Measurements from ENCODE around the gene MYOCD. TPM values are rescaled to one million over a fixed set of nuclear protein-coding genes. Genes with fewer than 3 reads are reported as not detected.

MYOCD gene
- total RNA-seq, 1 experiment from 2014 or later: not detected

DNA sequence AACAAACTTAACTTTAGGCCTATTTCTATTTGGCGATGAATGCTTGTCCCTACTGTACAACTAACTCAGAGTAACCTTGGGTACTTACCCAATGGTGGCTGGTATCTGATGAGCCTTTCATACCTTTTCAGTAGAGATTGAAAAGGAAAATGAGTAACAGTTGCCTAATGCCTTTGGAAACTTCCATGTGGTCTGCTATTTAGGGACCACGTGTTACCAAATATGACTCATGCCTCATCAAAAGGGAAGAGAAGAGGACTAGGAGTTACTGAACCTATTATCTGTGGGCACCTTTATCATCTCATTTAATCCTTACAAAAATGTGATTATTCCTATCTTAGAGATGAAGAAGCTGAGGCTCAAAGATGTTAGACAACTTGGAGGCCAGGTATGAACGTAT is 8.1 kb downstream of the MYOCD start:
- DNase-seq (ENCODE audit: low read depth, low spot score) (no peak), ATAC-seq (no peak)
- Histone ChIP-seq H3K27ac (ENCODE audit: low read length) (no peak overlapping the region), H3K4me1 (ENCODE audit: control insufficient read depth, insufficient read depth, low read length) (no peaks in the 10 kb centered on the region), H3K36me3 (ENCODE audit: control insufficient read depth, insufficient read depth, low read length) (no peaks in the 10 kb centered on the region), H3K9me3 (ENCODE audit: control insufficient read depth, insufficient read depth, low read depth, low read length) (no peaks in the 10 kb centered on the region), H3K4me3 (ENCODE audit: low read depth in 2 of 2, low read length in 2 of 2) (no peak overlapping the region), H3K27me3 (ENCODE audit: control insufficient read depth, insufficient read depth, low read length) (no peaks in the 10 kb centered on the region)
- ChIA-PET POLR2A (no interaction called here), CTCF (no interaction called here)
- intact Hi-C loops (cut with micrococcal nuclease; ENCODE audit: unreplicated experiment) (no loop called here), in situ Hi-C loops (cut with HindIII; ENCODE audit: low pct_unique_long_range_greater_than_20kb, low sequenced_read_pairs) (no loop called here)
- no TSS peak for BruUV-seq (replicated peaks)
- TF ChIP-seq TCF7L2 (IDR thresholded peaks at IDR 0.05; ENCODE audit: low read depth, low read length): no peak

DNA sequence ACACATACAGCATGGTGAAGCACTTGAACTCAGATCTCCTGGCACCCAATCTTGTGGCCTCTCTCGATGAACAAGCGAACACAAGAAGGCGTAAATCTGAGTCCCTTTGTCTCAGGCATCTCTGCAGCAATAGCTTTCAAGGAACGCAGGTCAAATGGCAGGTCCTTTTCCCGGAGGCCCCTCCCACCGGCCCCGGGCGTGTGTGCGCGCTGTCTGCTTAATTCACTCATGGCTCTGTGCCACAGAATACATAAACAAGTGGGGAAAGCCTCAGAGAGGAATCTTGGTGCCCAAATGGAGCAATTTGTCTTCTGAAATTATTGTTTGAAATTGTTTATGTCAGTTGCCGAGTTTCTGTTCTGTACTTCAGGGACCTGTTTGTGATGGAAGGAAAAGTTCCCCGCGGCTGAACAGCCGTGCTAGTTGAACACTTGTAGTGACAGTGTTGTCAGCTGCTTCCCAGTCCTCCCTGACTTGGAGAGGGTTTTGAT is 14.8 kb downstream of the MYOCD start:
- ChIA-PET POLR2A (no interaction called here), CTCF (no interaction called here)
- in situ Hi-C loops (cut with HindIII; ENCODE audit: low pct_unique_long_range_greater_than_20kb, low sequenced_read_pairs): no loop called here
- Histone ChIP-seq H3K4me3 (ENCODE audit: low read depth in 2 of 2, low read length in 2 of 2) (no peak overlapping the region), H3K27ac (ENCODE audit: low read length) (no peak overlapping the region), H3K27me3 (ENCODE audit: control insufficient read depth, insufficient read depth, low read length) (no peaks in the 10 kb centered on the region; the same call in 1 of the 2 replicates), H3K9me3 (ENCODE audit: control insufficient read depth, insufficient read depth, low read depth, low read length) (no peaks in the 10 kb centered on the region), H3K36me3 (ENCODE audit: control insufficient read depth, insufficient read depth, low read length) (no peaks in the 10 kb centered on the region), H3K4me1 (ENCODE audit: control insufficient read depth, insufficient read depth, low read length) (no peaks in the 10 kb centered on the region)
- intact Hi-C loops (cut with micrococcal nuclease; ENCODE audit: unreplicated experiment): no loop called here
- DNase-seq (ENCODE audit: low read depth, low spot score): no peak
- BruUV-seq (replicated peaks): no TSS peak
- TF ChIP-seq POLR2AphosphoS5 (IDR thresholded peaks at IDR 0.05; ENCODE audit: low read depth, low read length) (no peak), SIN3A (IDR thresholded peaks at IDR 0.05; ENCODE audit: borderline replicate concordance, insufficient read depth, low read depth, low read length) (no peak)
- ATAC-seq: no peak

DNA sequence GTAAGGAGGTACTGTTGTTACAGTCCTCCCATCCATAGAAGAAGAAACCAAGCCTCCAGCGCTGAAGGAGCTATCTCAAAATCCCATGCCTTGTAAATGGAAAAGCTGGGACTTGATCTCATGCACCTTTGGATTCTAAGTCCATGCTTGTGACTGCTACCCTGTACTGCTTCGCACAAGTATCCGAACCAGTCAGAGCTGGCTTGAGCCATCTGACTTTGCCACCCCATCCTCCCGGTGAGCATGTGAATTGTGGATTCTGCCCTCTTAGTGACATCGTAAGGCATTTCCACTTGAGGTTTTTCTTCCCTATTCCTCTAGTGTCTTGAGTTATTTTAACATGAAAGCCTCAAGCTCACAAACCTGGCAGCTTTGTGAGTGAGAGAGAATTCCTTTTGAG is 15.3 kb downstream of the MYOCD start:
- Histone ChIP-seq H3K36me3 (ENCODE audit: control insufficient read depth, insufficient read depth, low read length) (no peaks in the 10 kb centered on the region), H3K4me1 (ENCODE audit: control insufficient read depth, insufficient read depth, low read length) (no peaks in the 10 kb centered on the region), H3K4me3 (ENCODE audit: low read depth in 2 of 2, low read length in 2 of 2) (no peak overlapping the region), H3K9me3 (ENCODE audit: control insufficient read depth, insufficient read depth, low read depth, low read length) (no peaks in the 10 kb centered on the region), H3K27ac (ENCODE audit: low read length) (no peak overlapping the region), H3K27me3 (ENCODE audit: control insufficient read depth, insufficient read depth, low read length) (no peaks in the 10 kb centered on the region; the same call in 1 of the 2 replicates)
- ATAC-seq: no peak
- intact Hi-C loops (cut with micrococcal nuclease; ENCODE audit: unreplicated experiment) (no loop called here), in situ Hi-C loops (cut with HindIII; ENCODE audit: low pct_unique_long_range_greater_than_20kb, low sequenced_read_pairs) (no loop called here)
- no peak for DNase-seq (ENCODE audit: low read depth, low spot score)
- CTCF ChIA-PET: no interaction called here
- no TSS peak for BruUV-seq (replicated peaks)
- TF ChIP-seq, protein P1, sequence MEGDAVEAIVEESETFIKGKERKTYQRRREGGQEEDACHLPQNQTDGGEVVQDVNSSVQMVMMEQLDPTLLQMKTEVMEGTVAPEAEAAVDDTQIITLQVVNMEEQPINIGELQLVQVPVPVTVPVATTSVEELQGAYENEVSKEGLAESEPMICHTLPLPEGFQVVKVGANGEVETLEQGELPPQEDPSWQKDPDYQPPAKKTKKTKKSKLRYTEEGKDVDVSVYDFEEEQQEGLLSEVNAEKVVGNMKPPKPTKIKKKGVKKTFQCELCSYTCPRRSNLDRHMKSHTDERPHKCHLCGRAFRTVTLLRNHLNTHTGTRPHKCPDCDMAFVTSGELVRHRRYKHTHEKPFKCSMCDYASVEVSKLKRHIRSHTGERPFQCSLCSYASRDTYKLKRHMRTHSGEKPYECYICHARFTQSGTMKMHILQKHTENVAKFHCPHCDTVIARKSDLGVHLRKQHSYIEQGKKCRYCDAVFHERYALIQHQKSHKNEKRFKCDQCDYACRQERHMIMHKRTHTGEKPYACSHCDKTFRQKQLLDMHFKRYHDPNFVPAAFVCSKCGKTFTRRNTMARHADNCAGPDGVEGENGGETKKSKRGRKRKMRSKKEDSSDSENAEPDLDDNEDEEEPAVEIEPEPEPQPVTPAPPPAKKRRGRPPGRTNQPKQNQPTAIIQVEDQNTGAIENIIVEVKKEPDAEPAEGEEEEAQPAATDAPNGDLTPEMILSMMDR (IDR thresholded peaks at IDR 0.05): no peak
- POLR2A ChIA-PET: no interaction called here

DNA sequence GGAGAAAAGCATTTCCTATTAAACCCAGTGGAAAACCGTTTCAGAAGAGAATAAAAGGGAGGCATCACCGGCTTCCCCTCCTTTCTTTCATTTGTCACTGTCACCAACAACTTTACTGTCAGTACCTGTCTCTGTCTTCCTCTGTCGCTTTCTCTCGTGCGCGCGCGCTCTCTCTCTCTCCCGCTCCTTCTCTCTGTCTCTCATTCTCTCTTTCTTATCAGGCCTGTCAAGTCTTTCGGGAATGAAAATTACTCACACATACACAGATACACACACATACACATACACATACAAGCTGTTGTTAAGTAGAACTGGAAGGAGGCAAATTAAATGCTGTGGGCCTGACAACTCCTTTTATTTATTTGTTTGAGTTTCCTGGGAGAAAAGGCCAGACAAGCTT is 17.6 kb downstream of the MYOCD start:
- in situ Hi-C loops (cut with HindIII; ENCODE audit: low pct_unique_long_range_greater_than_20kb, low sequenced_read_pairs): no loop called here
- no peaks in the 10 kb centered on the region for H3K4me1 ChIP-seq (ENCODE audit: control insufficient read depth, insufficient read depth, low read length)
- ATAC-seq (no peak), DNase-seq (ENCODE audit: low read depth, low spot score) (no peak)
- H3K9me3 ChIP-seq (ENCODE audit: control insufficient read depth, insufficient read depth, low read depth, low read length): no peaks in the 10 kb centered on the region
- H3K27ac ChIP-seq (ENCODE audit: low read length): no peak overlapping the region
- ChIA-PET POLR2A (no interaction called here), CTCF (no interaction called here)
- no peaks in the 10 kb centered on the region; the same call in 1 of the 2 replicates for H3K27me3 ChIP-seq (ENCODE audit: control insufficient read depth, insufficient read depth, low read length)
- no TSS peak for BruUV-seq (replicated peaks)
- intact Hi-C loops (cut with micrococcal nuclease; ENCODE audit: unreplicated experiment): no loop called here
- no peak overlapping the region for H3K4me3 ChIP-seq (ENCODE audit: low read depth in 2 of 2, low read length in 2 of 2)
- no peak for TF ChIP-seq SIN3A (IDR thresholded peaks at IDR 0.05; ENCODE audit: borderline replicate concordance, insufficient read depth, low read depth, low read length)
- no peak for TF ChIP-seq TCF7L2 (IDR thresholded peaks at IDR 0.05; ENCODE audit: low read depth, low read length)
- TF ChIP-seq, protein P1 (IDR thresholded peaks at IDR 0.05): no peak
- TF ChIP-seq, protein P2, sequence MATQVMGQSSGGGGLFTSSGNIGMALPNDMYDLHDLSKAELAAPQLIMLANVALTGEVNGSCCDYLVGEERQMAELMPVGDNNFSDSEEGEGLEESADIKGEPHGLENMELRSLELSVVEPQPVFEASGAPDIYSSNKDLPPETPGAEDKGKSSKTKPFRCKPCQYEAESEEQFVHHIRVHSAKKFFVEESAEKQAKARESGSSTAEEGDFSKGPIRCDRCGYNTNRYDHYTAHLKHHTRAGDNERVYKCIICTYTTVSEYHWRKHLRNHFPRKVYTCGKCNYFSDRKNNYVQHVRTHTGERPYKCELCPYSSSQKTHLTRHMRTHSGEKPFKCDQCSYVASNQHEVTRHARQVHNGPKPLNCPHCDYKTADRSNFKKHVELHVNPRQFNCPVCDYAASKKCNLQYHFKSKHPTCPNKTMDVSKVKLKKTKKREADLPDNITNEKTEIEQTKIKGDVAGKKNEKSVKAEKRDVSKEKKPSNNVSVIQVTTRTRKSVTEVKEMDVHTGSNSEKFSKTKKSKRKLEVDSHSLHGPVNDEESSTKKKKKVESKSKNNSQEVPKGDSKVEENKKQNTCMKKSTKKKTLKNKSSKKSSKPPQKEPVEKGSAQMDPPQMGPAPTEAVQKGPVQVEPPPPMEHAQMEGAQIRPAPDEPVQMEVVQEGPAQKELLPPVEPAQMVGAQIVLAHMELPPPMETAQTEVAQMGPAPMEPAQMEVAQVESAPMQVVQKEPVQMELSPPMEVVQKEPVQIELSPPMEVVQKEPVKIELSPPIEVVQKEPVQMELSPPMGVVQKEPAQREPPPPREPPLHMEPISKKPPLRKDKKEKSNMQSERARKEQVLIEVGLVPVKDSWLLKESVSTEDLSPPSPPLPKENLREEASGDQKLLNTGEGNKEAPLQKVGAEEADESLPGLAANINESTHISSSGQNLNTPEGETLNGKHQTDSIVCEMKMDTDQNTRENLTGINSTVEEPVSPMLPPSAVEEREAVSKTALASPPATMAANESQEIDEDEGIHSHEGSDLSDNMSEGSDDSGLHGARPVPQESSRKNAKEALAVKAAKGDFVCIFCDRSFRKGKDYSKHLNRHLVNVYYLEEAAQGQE (IDR thresholded peaks at IDR 0.05; ENCODE audit: insufficient read depth in 1 of 2, low read depth in 2 of 2, low read length in 1 of 2): no peak
- no peak for TF ChIP-seq POLR2AphosphoS5 (IDR thresholded peaks at IDR 0.05; ENCODE audit: low read depth, low read length)
- H3K36me3 ChIP-seq (ENCODE audit: control insufficient read depth, insufficient read depth, low read length): no peaks in the 10 kb centered on the region

Measured in Panc1 (cell line).